H9 (cell line): Measurements from ENCODE around the gene SLC4A11. TPM values are rescaled to one million over a fixed set of nuclear protein-coding genes. Genes with fewer than 3 reads are reported as not detected.

Experiments
- DNase-seq: peaks from one replicate; pipeline ENCODE4 v3.0.0-alpha.2; 2017
- H2AFZ ChIP-seq: one replicate; pipeline ENCODE4 v1.6.1; 2013; ENCODE audit warnings: mild to moderate bottlenecking, low read length, control low read depth, moderate library complexity
- H2AK5ac ChIP-seq: 2 replicates; pipeline ENCODE4 v1.6.1; 2013; ENCODE audit warnings: low read length, control low read depth, mixed read lengths; ENCODE audit not compliant: insufficient read length
- H2BK120ac ChIP-seq: one replicate; pipeline ENCODE4 v1.6.1; 2013; ENCODE audit warnings: low read depth, mild to moderate bottlenecking, low read length, control low read depth, inconsistent platforms; ENCODE audit not compliant: poor library complexity, severe bottlenecking
- H2BK12ac ChIP-seq: 2 replicates; pipeline ENCODE4 v1.6.1; 2013; ENCODE audit warnings: low read length, control low read depth, mixed read lengths, low read depth; ENCODE audit not compliant: insufficient read length
- H2BK15ac ChIP-seq: 2 replicates; pipeline ENCODE4 v1.6.1; 2013; ENCODE audit warnings: low read depth, low read length, control low read depth
- H2BK20ac ChIP-seq: one replicate; pipeline ENCODE4 v1.6.1; 2013; ENCODE audit warnings: low read depth, mild to moderate bottlenecking, low read length, control low read depth, inconsistent platforms; ENCODE audit not compliant: poor library complexity, severe bottlenecking
- H2BK5ac ChIP-seq: 2 replicates; pipeline ENCODE4 v1.6.1; 2013; ENCODE audit warnings: low read length, control low read depth, mixed read lengths; ENCODE audit not compliant: insufficient read length
- H3K14ac ChIP-seq: 2 replicates; pipeline ENCODE4 v1.6.1; 2013; ENCODE audit warnings: low read length, control low read depth; ENCODE audit not compliant: insufficient read depth
- H3K18ac ChIP-seq: 2 replicates; pipeline ENCODE4 v1.6.1; 2013; ENCODE audit warnings: low read depth, mild to moderate bottlenecking, mixed read lengths, low read length, control low read depth; ENCODE audit not compliant: insufficient read length
- H3K23ac ChIP-seq: 2 replicates; pipeline ENCODE4 v1.6.1; 2013; ENCODE audit warnings: low read length, control low read depth, mixed read lengths, low read depth; ENCODE audit not compliant: insufficient read length
- H3K23me2 ChIP-seq: 2 replicates; pipeline ENCODE4 v1.6.1; 2013; ENCODE audit warnings: low read depth, mild to moderate bottlenecking, mixed read lengths, low read length, control low read depth; ENCODE audit not compliant: insufficient read length, poor library complexity, severe bottlenecking
- H3K27ac ChIP-seq: 2 replicates; pipeline ENCODE4 v1.5.1; 2013; ENCODE audit warnings: low read length, control low read depth, mixed read lengths, low read depth; ENCODE audit not compliant: insufficient read length
- H3K27me3 ChIP-seq: 2 replicates; pipeline ENCODE4 v1.6.1; 2013; ENCODE audit warnings: low read length, control low read depth, inconsistent platforms; ENCODE audit not compliant: insufficient read depth
- H3K4ac ChIP-seq: 2 replicates; pipeline ENCODE4 v1.6.1; 2013; ENCODE audit warnings: low read depth, mild to moderate bottlenecking, control low read depth, inconsistent platforms, low read length, moderate library complexity
- H3K4me1 ChIP-seq: 2 replicates; pipeline ENCODE4 v1.6.1; 2013; ENCODE audit warnings: low read length, control low read depth, inconsistent platforms; ENCODE audit not compliant: insufficient read depth
- H3K4me2 ChIP-seq: 2 replicates; pipeline ENCODE4 v1.6.1; 2013; ENCODE audit warnings: low read length, control low read depth, mixed read lengths; ENCODE audit not compliant: insufficient read length, insufficient read depth
- H3K56ac ChIP-seq: 2 replicates; pipeline ENCODE4 v1.6.1; 2013; ENCODE audit warnings: low read depth, mild to moderate bottlenecking, mixed read lengths, low read length, control low read depth; ENCODE audit not compliant: insufficient read length
- H3K79me1 ChIP-seq: 2 replicates; pipeline ENCODE4 v1.6.1; 2013; ENCODE audit warnings: low read depth, mild to moderate bottlenecking, moderate library complexity, low read length, control low read depth, inconsistent platforms; ENCODE audit not compliant: insufficient read depth, poor library complexity, severe bottlenecking
- H3K79me2 ChIP-seq: 2 replicates; pipeline ENCODE4 v1.6.1; 2013; ENCODE audit warnings: low read length, control low read depth, inconsistent platforms; ENCODE audit not compliant: insufficient read depth
- H3K9ac ChIP-seq: 2 replicates; pipeline ENCODE4 v1.6.1; 2013; ENCODE audit warnings: low read length, control low read depth, mixed read lengths; ENCODE audit not compliant: insufficient read length; ENCODE audit errors: extremely low read depth
- H3K9me3 ChIP-seq: one replicate; pipeline ENCODE4 v1.6.1; 2013; ENCODE audit warnings: low read depth, low read length, inconsistent platforms; ENCODE audit not compliant: control insufficient read depth
- H3T11ph ChIP-seq: one replicate; pipeline ENCODE4 v1.6.1; 2013; ENCODE audit warnings: mild to moderate bottlenecking, low read length, control low read depth, inconsistent platforms
- H4K20me1 ChIP-seq: one replicate; pipeline ENCODE4 v1.6.1; 2013; ENCODE audit not compliant: control insufficient read depth, insufficient read length, insufficient read depth
- H4K5ac ChIP-seq: 2 replicates; pipeline ENCODE4 v1.6.1; 2013; ENCODE audit warnings: low read depth, mild to moderate bottlenecking, mixed read lengths, low read length, control low read depth; ENCODE audit not compliant: insufficient read length
- H4K8ac ChIP-seq: replicated peaks from 2 replicates; pipeline ENCODE4 v1.6.1; 2013; ENCODE audit warnings: low read length, control low read depth, mixed read lengths, low read depth; ENCODE audit not compliant: insufficient read length
- H4K91ac ChIP-seq: 2 replicates; pipeline ENCODE4 v1.6.1; 2013; ENCODE audit warnings: low read depth, mild to moderate bottlenecking, moderate library complexity, mixed read lengths, low read length, control low read depth; ENCODE audit not compliant: insufficient read length
- H3K27ac Mint-ChIP-seq, 3 experiments: 2 replicates in 2 of 3; 3 replicates in 1 of 3; pipeline ENCODE4 v1.8.0; 2020 to 2021; ENCODE audit warnings: mixed read lengths in 3 of 3, mild to moderate bottlenecking in 1 of 3, moderate library complexity in 1 of 3
- H3K27me3 Mint-ChIP-seq: 2 replicates; pipeline ENCODE4 v1.8.0; 2021; ENCODE audit warnings: low read depth, mild to moderate bottlenecking, moderate library complexity, mixed read lengths
- H3K36me3 Mint-ChIP-seq, 3 experiments: 2 replicates in 2 of 3; 3 replicates in 1 of 3; pipeline ENCODE4 v1.8.0; 2020 to 2021; ENCODE audit warnings: low read depth in 3 of 3, mixed read lengths in 3 of 3; ENCODE audit not compliant: insufficient read depth in 1 of 3
- H3K4me1 Mint-ChIP-seq, 2 experiments: 2 replicates each; pipeline ENCODE4 v1.8.0; 2020; ENCODE audit warnings: mixed read lengths in 2 of 2
- H3K4me3 Mint-ChIP-seq, 2 experiments: 2 replicates in 1 of 2; 3 replicates in 1 of 2; pipeline ENCODE4 v1.8.0; 2020 to 2021; ENCODE audit warnings: mild to moderate bottlenecking in 2 of 2, mixed read lengths in 2 of 2, moderate library complexity in 1 of 2
- H3K9me3 Mint-ChIP-seq, 2 experiments: 2 replicates in 1 of 2; 3 replicates in 1 of 2; pipeline ENCODE4 v1.8.0; 2020; ENCODE audit warnings: mild to moderate bottlenecking in 2 of 2, mixed read lengths in 2 of 2, moderate library complexity in 1 of 2
- WGBS: extraction: QIAGEN DNeasy Blood & Tissue Kit; methylation state at CpG from one replicate; pipeline ENCODE4 v1.1.7; 2013; ENCODE audit warnings: missing lambda C conversion rate, low lambda C conversion rate, mixed read lengths; ENCODE audit not compliant: insufficient read length; ENCODE audit errors: extremely low coverage; 5-methylcytosine and 5-hydroxymethylcytosine counted together
- total RNA-seq: library from RNA; stranded (reverse); gene quantifications from 2 replicates; pipeline ENCODE4 v1.2.1, GENCODE V29; 2021
- TF ChIP-seq, protein P1 (sequence below): fragments of 200-600 bp; sonication (generic); conservative IDR thresholded peaks from 3 replicates; pipeline ENCODE4 v1.8.0; 2021; ENCODE audit warnings: antibody characterized with exemption, mild to moderate bottlenecking

SLC4A11 gene
- total RNA-seq, 1 experiment from 2014 or later: 29.4 TPM

GRCh38 chr20:3250091-3250504, 11.1 kb upstream of the SLC4A11 start:
- Histone ChIP-seq H3K4me2 (no peak overlapping the region), H3K56ac (no peak overlapping the region), H3T11ph (no peak overlapping the region), H2BK20ac (no peak overlapping the region), H2BK15ac (no peak overlapping the region), H3K9ac (no peak overlapping the region), H2BK5ac (no peak overlapping the region), H4K20me1 (no peaks in the 10 kb centered on the region), H3K18ac (no peak overlapping the region), H3K79me2 (no peaks in the 10 kb centered on the region), H3K14ac (no peak overlapping the region), H2AFZ (no peak overlapping the region), H3K27ac (no peak overlapping the region), H2BK120ac (no peak overlapping the region), H4K5ac (no peak overlapping the region), H3K9me3 (no peaks in the 10 kb centered on the region), H3K79me1 (no peaks in the 10 kb centered on the region), H2AK5ac (no peak overlapping the region), H4K8ac (no peak overlapping the region), H3K4ac (no peak overlapping the region), H3K4me1 (no peaks in the 10 kb centered on the region; the same call in 1 of the 2 replicates), H3K23me2 (peaks cover 8% of the 10 kb centered on the region), H3K23ac (no peak overlapping the region), H4K91ac (no peak overlapping the region), H3K27me3 (no peaks in the 10 kb centered on the region; the same call in 1 of the 2 replicates), H2BK12ac (no peak overlapping the region)
- Mint-ChIP-seq H3K27me3 (peaks cover 40% of the 10 kb centered on the region), H3K27ac (peak overlapping the region in 1 of 3 experiments; percentile 84; a peak in 1 of 7 replicates), H3K36me3 (peaks cover 0 to 4% (median 0%) of the 10 kb centered on the region in 3 experiments; a peak in 3 of 7 replicates), H3K4me1 (peaks cover 13 to 16% of the 10 kb centered on the region in 2 experiments), H3K9me3 (no peaks in the 10 kb centered on the region), H3K4me3 (peak overlapping the region; percentile 2 to 69; a peak in 3 of 5 replicates)
- no CpG with 5 or more reads among the region's 10 CpGs for WGBS
- DNase-seq: peak; percentile 90
- TF ChIP-seq, protein P1, sequence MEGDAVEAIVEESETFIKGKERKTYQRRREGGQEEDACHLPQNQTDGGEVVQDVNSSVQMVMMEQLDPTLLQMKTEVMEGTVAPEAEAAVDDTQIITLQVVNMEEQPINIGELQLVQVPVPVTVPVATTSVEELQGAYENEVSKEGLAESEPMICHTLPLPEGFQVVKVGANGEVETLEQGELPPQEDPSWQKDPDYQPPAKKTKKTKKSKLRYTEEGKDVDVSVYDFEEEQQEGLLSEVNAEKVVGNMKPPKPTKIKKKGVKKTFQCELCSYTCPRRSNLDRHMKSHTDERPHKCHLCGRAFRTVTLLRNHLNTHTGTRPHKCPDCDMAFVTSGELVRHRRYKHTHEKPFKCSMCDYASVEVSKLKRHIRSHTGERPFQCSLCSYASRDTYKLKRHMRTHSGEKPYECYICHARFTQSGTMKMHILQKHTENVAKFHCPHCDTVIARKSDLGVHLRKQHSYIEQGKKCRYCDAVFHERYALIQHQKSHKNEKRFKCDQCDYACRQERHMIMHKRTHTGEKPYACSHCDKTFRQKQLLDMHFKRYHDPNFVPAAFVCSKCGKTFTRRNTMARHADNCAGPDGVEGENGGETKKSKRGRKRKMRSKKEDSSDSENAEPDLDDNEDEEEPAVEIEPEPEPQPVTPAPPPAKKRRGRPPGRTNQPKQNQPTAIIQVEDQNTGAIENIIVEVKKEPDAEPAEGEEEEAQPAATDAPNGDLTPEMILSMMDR: peak; percentile 85
